OCI-LY7 (cell line): Measurements from ENCODE around the gene TGM4. TPM values are rescaled to one million over a fixed set of nuclear protein-coding genes. Genes with fewer than 3 reads are reported as not detected.

Experiments used
- BruUV-seq: library from RNA; stranded (reverse); fragments of 400-500 nt; replicated peaks from 2 replicates; lab custom pipeline; 2021; lab: Mats Ljungman, UMichigan
- CTCF ChIA-PET: fragments of 300-600 bp; sonication (Branson Sonifier 250); formaldehyde crosslinking; loops from one replicate; lab custom pipeline; 2022; ENCODE audit warnings: antibody characterized with exemption; ENCODE audit not compliant: unreplicated experiment; lab: Charles Lee
- POLR2A ChIA-PET: fragments of 300-600 bp; sonication (Branson Sonifier 250); formaldehyde crosslinking; loops from one replicate; lab custom pipeline; 2022; ENCODE audit warnings: antibody characterized with exemption; lab: Charles Lee
- DNase-seq: peaks from one replicate; pipeline ENCODE4 v3.0.0-alpha.2; 2015; ENCODE audit warnings: low spot score
- H2AFZ ChIP-seq: fragments of 200-600 bp; sonication (generic), shearing (Covaris generic); 2 replicates; pipeline ENCODE4 v1.6.1; 2014; ENCODE audit warnings: mild to moderate bottlenecking, antibody characterized with exemption, low read length, moderate library complexity
- H3K27ac ChIP-seq: fragments of 200-600 bp; sonication (generic); 2 replicates; pipeline ENCODE4 v1.5.1; 2014; ENCODE audit warnings: mixed run types, low read depth, mild to moderate bottlenecking, moderate library complexity, low read length, inconsistent platforms; ENCODE audit not compliant: poor library complexity, severe bottlenecking
- H3K36me3 ChIP-seq: fragments of 200-600 bp; sonication (generic); 2 replicates; pipeline ENCODE4 v1.6.1; 2014; ENCODE audit warnings: mild to moderate bottlenecking, antibody characterized with exemption, low read length, moderate library complexity, mixed read lengths; ENCODE audit not compliant: insufficient read depth
- H3K4me1 ChIP-seq: fragments of 200-600 bp; sonication (generic); 2 replicates; pipeline ENCODE4 v1.5.1; 2014; ENCODE audit warnings: mild to moderate bottlenecking, low read length; ENCODE audit not compliant: insufficient read depth, poor library complexity, severe bottlenecking
- H3K4me2 ChIP-seq: fragments of 200-600 bp; sonication (generic); 2 replicates; pipeline ENCODE4 v1.6.1; 2014; ENCODE audit warnings: mild to moderate bottlenecking, low read length
- H3K4me3 ChIP-seq: fragments of 200-600 bp; sonication (generic); 2 replicates; pipeline ENCODE4 v1.5.1; 2014; ENCODE audit warnings: mild to moderate bottlenecking, low read depth, low read length; ENCODE audit not compliant: poor library complexity, severe bottlenecking
- H3K79me2 ChIP-seq: fragments of 200-600 bp; sonication (generic); 2 replicates; pipeline ENCODE4 v1.6.1; 2016; ENCODE audit warnings: low read depth, mild to moderate bottlenecking, low read length, moderate library complexity, mixed read lengths; ENCODE audit not compliant: insufficient read depth
- H3K9me2 ChIP-seq: fragments of 200-600 bp; sonication (generic); 2 replicates; pipeline ENCODE4 v1.6.1; 2016; ENCODE audit warnings: mild to moderate bottlenecking, low read length, mixed read lengths; ENCODE audit not compliant: insufficient read depth
- H3K9me3 ChIP-seq: fragments of 200-600 bp; sonication (generic); 2 replicates; pipeline ENCODE4 v1.6.1; 2014; ENCODE audit warnings: mild to moderate bottlenecking, mixed run types, low read length, mixed read lengths
- H4K20me1 ChIP-seq: fragments of 200-600 bp; sonication (generic); 2 replicates; pipeline ENCODE4 v1.6.1; 2014; ENCODE audit warnings: mild to moderate bottlenecking, antibody characterized with exemption, low read length, moderate library complexity, mixed read lengths; ENCODE audit not compliant: insufficient read depth
- CTCF ChIP-seq: fragments of 200-600 bp; sonication (generic); conservative IDR thresholded peaks from 2 replicates; pipeline ENCODE4 v1.5.1; 2014; ENCODE audit warnings: mild to moderate bottlenecking, antibody characterized with exemption, low read length, moderate library complexity, mixed read lengths
- EZH2phosphoT487 ChIP-seq: fragments of 200-600 bp; sonication (generic); IDR thresholded peaks from 2 replicates; pipeline ENCODE4 v1.6.1; 2018; ENCODE audit warnings: low read depth, borderline replicate concordance, mild to moderate bottlenecking, mixed run types, antibody characterized with exemption, low read length, moderate library complexity, mixed read lengths
- intact Hi-C: fragments of 100-400 bp; cut with micrococcal nuclease; formaldehyde crosslinking; loops from one replicate; pipeline ENCODE4 v1.10.0; 2022; ENCODE audit not compliant: unreplicated experiment
- total RNA-seq, 2 experiments: library from RNA; depleted of rRNA in 1 of 2; stranded (reverse); fragments of >200 nt in 1 of 2; shearing (Covaris generic) in 1 of 2; gene quantifications; 2 replicates each; pipeline ENCODE4 v1.2.3, GENCODE V29; 2014 to 2022

Gene TGM4
- total RNA-seq, 2 experiments from 2014 or later: not detected

- CTCF ChIA-PET: no interaction called here
Observed at GRCh38 chr3:44885618-44886017, 11.2 kb downstream of the TGM4 start.

DNA sequence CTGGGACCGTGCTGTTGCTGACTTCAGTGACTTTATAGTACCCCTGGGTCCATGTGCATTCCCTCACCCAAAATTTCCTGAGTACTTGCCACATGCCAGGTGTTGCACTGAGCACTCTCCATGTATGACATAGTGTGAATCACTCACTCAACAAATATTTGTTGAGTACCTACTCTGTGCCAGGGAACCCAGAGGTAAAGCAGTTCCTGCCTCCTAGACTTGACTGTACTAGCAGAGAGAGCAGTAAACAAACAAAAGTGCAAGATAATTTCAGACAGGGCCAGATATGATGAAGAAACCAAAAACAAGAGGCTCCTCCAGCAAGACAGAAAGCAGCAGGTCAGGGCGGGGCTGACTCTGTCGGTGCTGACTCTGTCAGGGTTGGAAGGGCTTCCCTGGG is 12.2 kb downstream of the TGM4 start:
- Histone ChIP-seq H2AFZ (no peak overlapping the region), H3K4me1 (no peaks in the 10 kb centered on the region), H4K20me1 (no peaks in the 10 kb centered on the region), H3K79me2 (no peaks in the 10 kb centered on the region), H3K36me3 (no peaks in the 10 kb centered on the region), H3K4me2 (no peak overlapping the region), H3K27ac (no peak overlapping the region), H3K4me3 (no peak overlapping the region), H3K9me2 (no peaks in the 10 kb centered on the region), H3K9me3 (no peaks in the 10 kb centered on the region)
- no TSS peak for BruUV-seq
- no peak for DNase-seq
- intact Hi-C loops: no loop called here
- no peak for TF ChIP-seq EZH2phosphoT487
- TF ChIP-seq CTCF: no peak
- CTCF ChIA-PET: no interaction called here
- POLR2A ChIA-PET: interaction anchor here (0.5 to 1.3 kb wide), 2 partner anchors 11 to 567 kb away, joined by 3 read pairs; no protein-coding TSS in a partner anchor

More at GRCh38 chr3:44885618-44886017, 11.2 kb downstream of the TGM4 start:
- no peak overlapping the region for H3K4me3 ChIP-seq
- no peaks in the 10 kb centered on the region for H3K9me3 ChIP-seq
- no peak overlapping the region for H2AFZ ChIP-seq
- POLR2A ChIA-PET: interaction anchor here (0.5 to 1.0 kb wide), 2 partner anchors 20 to 728 kb away, joined by 4 to 5 read pairs; no protein-coding TSS in a partner anchor
- BruUV-seq: no TSS peak
- no peak overlapping the region for H3K4me2 ChIP-seq
- no peaks in the 10 kb centered on the region for H3K36me3 ChIP-seq
- DNase-seq: no peak
- no peaks in the 10 kb centered on the region for H3K4me1 ChIP-seq
- no peaks in the 10 kb centered on the region for H3K9me2 ChIP-seq
- H3K79me2 ChIP-seq: no peaks in the 10 kb centered on the region
- intact Hi-C loops: no loop called here
- H3K27ac ChIP-seq: no peak overlapping the region
- H4K20me1 ChIP-seq: no peaks in the 10 kb centered on the region
- no peak for TF ChIP-seq CTCF
- TF ChIP-seq EZH2phosphoT487: no peak

GRCh38 chr3:44887101-44887500 is 12.7 kb downstream of the TGM4 start:
- TF ChIP-seq CTCF (no peak), EZH2phosphoT487 (no peak)
- Histone ChIP-seq H3K79me2 (no peaks in the 10 kb centered on the region), H3K4me2 (no peak overlapping the region), H3K36me3 (no peaks in the 10 kb centered on the region), H3K4me1 (no peaks in the 10 kb centered on the region), H3K9me3 (no peaks in the 10 kb centered on the region), H4K20me1 (no peaks in the 10 kb centered on the region), H3K27ac (no peak overlapping the region), H3K4me3 (no peak overlapping the region), H3K9me2 (no peaks in the 10 kb centered on the region), H2AFZ (no peak overlapping the region)
- intact Hi-C loops: no loop called here
- no TSS peak for BruUV-seq
- ChIA-PET POLR2A (interaction anchor here (1.3 kb wide), 1 partner anchor 12 kb away, joined by 3 read pairs; no protein-coding TSS in a partner anchor), CTCF (no interaction called here)
- DNase-seq: no peak
